ENCODE measurements around the gene TES. TPM values are rescaled to one million over a fixed set of nuclear protein-coding genes. Genes with fewer than 3 reads are reported as not detected.

Gene TES
- total RNA-seq, 1 experiment from 2014 or later: 28.2 TPM

GRCh38 chr7:116234517-116235200 lies 24.3 kb downstream of the TES start:
- Histone ChIP-seq H3K4me2 (ENCODE audit: insufficient read depth, insufficient read length, low read length) (no peak overlapping the region), H2AK5ac (ENCODE audit: insufficient read length, low read length) (no peak overlapping the region), H2BK12ac (ENCODE audit: insufficient read length, low read depth, low read length) (no peak overlapping the region), H3K9ac (ENCODE audit: extremely low read depth, insufficient read length, low read length) (no peak overlapping the region), H3K14ac (ENCODE audit: insufficient read depth, low read length) (no peak overlapping the region), H4K20me1 (ENCODE audit: control insufficient read depth, insufficient read depth, insufficient read length) (no peaks in the 10 kb centered on the region), H2BK15ac (ENCODE audit: low read depth, low read length) (no peak overlapping the region), H3K27me3 (ENCODE audit: insufficient read depth, low read length) (no peaks in the 10 kb centered on the region), H3K4me1 (ENCODE audit: insufficient read depth, low read length) (peaks cover 4% of the 10 kb centered on the region; the same call in 1 of the 2 replicates), H4K5ac (ENCODE audit: insufficient read length, low read depth, low read length) (no peak overlapping the region), H3K23ac (ENCODE audit: insufficient read length, low read depth, low read length) (no peak overlapping the region), H3K79me1 (ENCODE audit: insufficient read depth, low read depth, low read length, poor library complexity, severe bottlenecking) (peaks cover 4% of the 10 kb centered on the region), H3K18ac (ENCODE audit: insufficient read length, low read depth, low read length) (no peak overlapping the region), H3T11ph (ENCODE audit: low read length) (no peak overlapping the region), H2AFZ (ENCODE audit: low read length) (no peak overlapping the region), H4K91ac (ENCODE audit: insufficient read length, low read depth, low read length) (no peak overlapping the region), H2BK5ac (ENCODE audit: insufficient read length, low read length) (no peak overlapping the region), H2BK20ac (ENCODE audit: low read depth, low read length, poor library complexity, severe bottlenecking) (no peak overlapping the region), H3K23me2 (ENCODE audit: insufficient read length, low read depth, low read length, poor library complexity, severe bottlenecking) (no peaks in the 10 kb centered on the region), H2BK120ac (ENCODE audit: low read depth, low read length, poor library complexity, severe bottlenecking) (no peak overlapping the region), H3K79me2 (ENCODE audit: insufficient read depth, low read length) (no peaks in the 10 kb centered on the region; the same call in 1 of the 2 replicates), H3K4ac (ENCODE audit: low read depth, low read length) (no peak overlapping the region), H3K27ac (ENCODE audit: insufficient read length, low read depth, low read length) (no peak overlapping the region), H3K56ac (ENCODE audit: insufficient read length, low read depth, low read length) (no peak overlapping the region), H3K9me3 (ENCODE audit: control insufficient read depth, low read depth, low read length) (no peaks in the 10 kb centered on the region), H4K8ac (replicated peaks; ENCODE audit: insufficient read length, low read depth, low read length) (no peak overlapping the region)
- DNase-seq: no peak
- Mint-ChIP-seq H3K4me3 (no peak overlapping the region), H3K4me1 (peaks cover 16 to 25% of the 10 kb centered on the region in 2 experiments), H3K27ac (no peak overlapping the region), H3K27me3 (ENCODE audit: low read depth) (no peaks in the 10 kb centered on the region), H3K36me3 (ENCODE audit: insufficient read depth in 1 of 3, low read depth in 3 of 3) (no peaks in the 10 kb centered on the region; a peak in 1 of 7 replicates), H3K9me3 (no peaks in the 10 kb centered on the region)
- no CpG with 5 or more reads among the region's 9 CpGs for WGBS (ENCODE audit: extremely low coverage, insufficient read length, low lambda C conversion rate)
- TF ChIP-seq CTCF (conservative IDR thresholded peaks at IDR 0.05): no peak
